Measurements from ENCODE around the gene PTRHD1. TPM values are rescaled to one million over a fixed set of nuclear protein-coding genes. Genes with fewer than 3 reads are reported as not detected.

The PTRHD1 gene
- total and polyA plus RNA-seq, 2 of the 8 experiments (the other 6 are each of a cell fraction or from before 2014, with no cell fraction given): 46.2 to 91.9 TPM

DNA sequence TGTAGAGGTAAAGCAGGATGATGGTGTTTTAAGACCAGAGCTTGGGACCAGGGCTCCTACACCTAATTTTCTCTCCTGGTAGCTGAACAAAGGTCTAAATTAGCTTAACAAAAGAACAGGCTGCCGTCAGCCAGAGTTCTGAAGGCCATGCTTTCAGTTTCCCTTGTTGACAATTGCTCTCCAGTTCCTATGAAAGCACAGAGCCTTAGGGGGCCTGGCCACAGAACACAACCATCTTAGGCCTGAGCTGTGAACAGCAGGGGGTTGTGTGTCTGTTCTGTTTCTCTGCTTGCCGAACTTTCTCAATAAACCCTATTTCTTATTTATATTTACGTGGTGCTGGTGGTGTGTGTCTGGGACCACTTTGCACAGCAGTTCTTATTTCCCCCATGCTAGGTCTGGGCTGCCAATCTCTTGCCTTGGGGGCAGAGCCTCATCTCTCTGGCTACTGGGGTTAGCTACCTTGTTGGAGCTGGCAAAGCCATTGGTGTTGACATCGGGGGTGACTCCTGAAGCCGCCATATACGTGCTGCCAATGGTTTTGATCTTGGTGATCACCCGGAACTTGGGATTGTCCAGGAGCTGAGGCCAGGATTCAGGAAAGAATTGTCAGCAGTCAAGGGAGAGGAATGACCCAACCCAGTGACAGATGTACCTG is 29.0 kb upstream of the PTRHD1 start (continued):
- TF ChIP-seq, protein P1, sequence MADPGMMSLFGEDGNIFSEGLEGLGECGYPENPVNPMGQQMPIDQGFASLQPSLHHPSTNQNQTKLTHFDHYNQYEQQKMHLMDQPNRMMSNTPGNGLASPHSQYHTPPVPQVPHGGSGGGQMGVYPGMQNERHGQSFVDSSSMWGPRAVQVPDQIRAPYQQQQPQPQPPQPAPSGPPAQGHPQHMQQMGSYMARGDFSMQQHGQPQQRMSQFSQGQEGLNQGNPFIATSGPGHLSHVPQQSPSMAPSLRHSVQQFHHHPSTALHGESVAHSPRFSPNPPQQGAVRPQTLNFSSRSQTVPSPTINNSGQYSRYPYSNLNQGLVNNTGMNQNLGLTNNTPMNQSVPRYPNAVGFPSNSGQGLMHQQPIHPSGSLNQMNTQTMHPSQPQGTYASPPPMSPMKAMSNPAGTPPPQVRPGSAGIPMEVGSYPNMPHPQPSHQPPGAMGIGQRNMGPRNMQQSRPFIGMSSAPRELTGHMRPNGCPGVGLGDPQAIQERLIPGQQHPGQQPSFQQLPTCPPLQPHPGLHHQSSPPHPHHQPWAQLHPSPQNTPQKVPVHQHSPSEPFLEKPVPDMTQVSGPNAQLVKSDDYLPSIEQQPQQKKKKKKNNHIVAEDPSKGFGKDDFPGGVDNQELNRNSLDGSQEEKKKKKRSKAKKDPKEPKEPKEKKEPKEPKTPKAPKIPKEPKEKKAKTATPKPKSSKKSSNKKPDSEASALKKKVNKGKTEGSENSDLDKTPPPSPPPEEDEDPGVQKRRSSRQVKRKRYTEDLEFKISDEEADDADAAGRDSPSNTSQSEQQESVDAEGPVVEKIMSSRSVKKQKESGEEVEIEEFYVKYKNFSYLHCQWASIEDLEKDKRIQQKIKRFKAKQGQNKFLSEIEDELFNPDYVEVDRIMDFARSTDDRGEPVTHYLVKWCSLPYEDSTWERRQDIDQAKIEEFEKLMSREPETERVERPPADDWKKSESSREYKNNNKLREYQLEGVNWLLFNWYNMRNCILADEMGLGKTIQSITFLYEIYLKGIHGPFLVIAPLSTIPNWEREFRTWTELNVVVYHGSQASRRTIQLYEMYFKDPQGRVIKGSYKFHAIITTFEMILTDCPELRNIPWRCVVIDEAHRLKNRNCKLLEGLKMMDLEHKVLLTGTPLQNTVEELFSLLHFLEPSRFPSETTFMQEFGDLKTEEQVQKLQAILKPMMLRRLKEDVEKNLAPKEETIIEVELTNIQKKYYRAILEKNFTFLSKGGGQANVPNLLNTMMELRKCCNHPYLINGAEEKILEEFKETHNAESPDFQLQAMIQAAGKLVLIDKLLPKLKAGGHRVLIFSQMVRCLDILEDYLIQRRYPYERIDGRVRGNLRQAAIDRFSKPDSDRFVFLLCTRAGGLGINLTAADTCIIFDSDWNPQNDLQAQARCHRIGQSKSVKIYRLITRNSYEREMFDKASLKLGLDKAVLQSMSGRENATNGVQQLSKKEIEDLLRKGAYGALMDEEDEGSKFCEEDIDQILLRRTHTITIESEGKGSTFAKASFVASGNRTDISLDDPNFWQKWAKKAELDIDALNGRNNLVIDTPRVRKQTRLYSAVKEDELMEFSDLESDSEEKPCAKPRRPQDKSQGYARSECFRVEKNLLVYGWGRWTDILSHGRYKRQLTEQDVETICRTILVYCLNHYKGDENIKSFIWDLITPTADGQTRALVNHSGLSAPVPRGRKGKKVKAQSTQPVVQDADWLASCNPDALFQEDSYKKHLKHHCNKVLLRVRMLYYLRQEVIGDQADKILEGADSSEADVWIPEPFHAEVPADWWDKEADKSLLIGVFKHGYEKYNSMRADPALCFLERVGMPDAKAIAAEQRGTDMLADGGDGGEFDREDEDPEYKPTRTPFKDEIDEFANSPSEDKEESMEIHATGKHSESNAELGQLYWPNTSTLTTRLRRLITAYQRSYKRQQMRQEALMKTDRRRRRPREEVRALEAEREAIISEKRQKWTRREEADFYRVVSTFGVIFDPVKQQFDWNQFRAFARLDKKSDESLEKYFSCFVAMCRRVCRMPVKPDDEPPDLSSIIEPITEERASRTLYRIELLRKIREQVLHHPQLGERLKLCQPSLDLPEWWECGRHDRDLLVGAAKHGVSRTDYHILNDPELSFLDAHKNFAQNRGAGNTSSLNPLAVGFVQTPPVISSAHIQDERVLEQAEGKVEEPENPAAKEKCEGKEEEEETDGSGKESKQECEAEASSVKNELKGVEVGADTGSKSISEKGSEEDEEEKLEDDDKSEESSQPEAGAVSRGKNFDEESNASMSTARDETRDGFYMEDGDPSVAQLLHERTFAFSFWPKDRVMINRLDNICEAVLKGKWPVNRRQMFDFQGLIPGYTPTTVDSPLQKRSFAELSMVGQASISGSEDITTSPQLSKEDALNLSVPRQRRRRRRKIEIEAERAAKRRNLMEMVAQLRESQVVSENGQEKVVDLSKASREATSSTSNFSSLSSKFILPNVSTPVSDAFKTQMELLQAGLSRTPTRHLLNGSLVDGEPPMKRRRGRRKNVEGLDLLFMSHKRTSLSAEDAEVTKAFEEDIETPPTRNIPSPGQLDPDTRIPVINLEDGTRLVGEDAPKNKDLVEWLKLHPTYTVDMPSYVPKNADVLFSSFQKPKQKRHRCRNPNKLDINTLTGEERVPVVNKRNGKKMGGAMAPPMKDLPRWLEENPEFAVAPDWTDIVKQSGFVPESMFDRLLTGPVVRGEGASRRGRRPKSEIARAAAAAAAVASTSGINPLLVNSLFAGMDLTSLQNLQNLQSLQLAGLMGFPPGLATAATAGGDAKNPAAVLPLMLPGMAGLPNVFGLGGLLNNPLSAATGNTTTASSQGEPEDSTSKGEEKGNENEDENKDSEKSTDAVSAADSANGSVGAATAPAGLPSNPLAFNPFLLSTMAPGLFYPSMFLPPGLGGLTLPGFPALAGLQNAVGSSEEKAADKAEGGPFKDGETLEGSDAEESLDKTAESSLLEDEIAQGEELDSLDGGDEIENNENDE (IDR thresholded peaks at IDR 0.05; ENCODE audit: insufficient replicate concordance, low read length): no peak
- TF ChIP-seq RFX5 (IDR thresholded peaks at IDR 0.05; ENCODE audit: borderline replicate concordance, low read depth, low read length): no peak
- TF ChIP-seq NRF1 (IDR thresholded peaks at IDR 0.05; ENCODE audit: low read depth, low read length): no peak
- TF ChIP-seq SAP30 (IDR thresholded peaks at IDR 0.05; ENCODE audit: insufficient read depth, insufficient replicate concordance, low read length): no peak
- TF ChIP-seq EP300 (IDR thresholded peaks at IDR 0.05; ENCODE audit: borderline replicate concordance in 1 of 2, low read depth in 2 of 2, low read length in 2 of 2): no peak
- TF ChIP-seq SIN3A (conservative IDR thresholded peaks at IDR 0.05 in 1 of 2, IDR thresholded peaks at IDR 0.05 in 1 of 2; ENCODE audit: low read depth in 1 of 2, low read length in 2 of 2): peak; percentile 44 to 86; a peak in 2 of 4 replicates
- no peak; a peak in 1 of 4 replicates for TF ChIP-seq RAD21 (IDR thresholded peaks at IDR 0.05 in 1 of 2, conservative IDR thresholded peaks at IDR 0.05 in 1 of 2; ENCODE audit: low read depth in 2 of 2, low read length in 2 of 2)
- no peak for TF ChIP-seq GABPA (IDR thresholded peaks at IDR 0.05; ENCODE audit: borderline replicate concordance, insufficient read depth, low read length)
